IMR-90 (cell line): ENCODE data around the gene NUP50. TPM values are rescaled to one million over a fixed set of nuclear protein-coding genes. Genes with fewer than 3 reads are reported as not detected.
A peak's percentile ranks its signal among the peaks of the same experiment; 100 is the strongest.

ENCODE experiments used
- ATAC-seq: fragments of 200-7000 bp; cut with Tn5 transposase; 2 replicates; pipeline ENCODE4 v1.9.1; 2020; ENCODE audit warnings: low read depth, mild to moderate bottlenecking, moderate library complexity
- BruUV-seq: library from RNA; stranded (reverse); fragments of 400-500 nt; replicated peaks from 2 replicates; lab custom pipeline; 2021; lab: Mats Ljungman, UMichigan
- CTCF ChIA-PET: fragments of 300-600 bp; formaldehyde crosslinking; extraction: SDS; loops from one replicate; lab custom pipeline; 2021; ENCODE audit warnings: antibody characterized with exemption; lab: Yijun Ruan, JAX
- POLR2A ChIA-PET: fragments of 300-600 bp; sonication (Branson Sonifier 250); formaldehyde crosslinking; loops from one replicate; lab custom pipeline; 2022; ENCODE audit warnings: antibody characterized with exemption; ENCODE audit not compliant: unreplicated experiment; lab: Charles Lee
- DNase-seq: peaks from one replicate; pipeline ENCODE4 v3.0.0; 2013
- H2AFZ ChIP-seq: replicated peaks from 2 replicates; pipeline ENCODE3; 2013; ENCODE audit warnings: low read length, mild to moderate bottlenecking; ENCODE audit not compliant: poor library complexity
- H2AK5ac ChIP-seq: 2 replicates; pipeline ENCODE4 v1.6.1; 2013; ENCODE audit warnings: low read depth, low read length, inconsistent platforms
- H2AK9ac ChIP-seq: replicated peaks from 2 replicates; pipeline ENCODE3; 2013; ENCODE audit warnings: mild to moderate bottlenecking, low read depth, low read length, moderate library complexity; ENCODE audit not compliant: poor library complexity
- H2BK120ac ChIP-seq: 2 replicates; pipeline ENCODE4 v1.6.1; 2013; ENCODE audit warnings: low read depth, low read length, inconsistent platforms
- H2BK15ac ChIP-seq: 3 replicates; pipeline ENCODE4 v1.6.1; 2013; ENCODE audit warnings: low read depth, low read length, inconsistent platforms
- H2BK20ac ChIP-seq: 2 replicates; pipeline ENCODE4 v1.6.1; 2013; ENCODE audit warnings: low read depth, mild to moderate bottlenecking, inconsistent platforms, low read length, moderate library complexity
- H2BK5ac ChIP-seq: 2 replicates; pipeline ENCODE4 v1.6.1; 2013; ENCODE audit warnings: mild to moderate bottlenecking, low read depth, low read length, inconsistent platforms; ENCODE audit not compliant: poor library complexity, severe bottlenecking
- H3K14ac ChIP-seq: replicated peaks from 2 replicates; pipeline ENCODE4 v1.6.1; 2013; ENCODE audit warnings: low read depth, low read length, inconsistent platforms
- H3K18ac ChIP-seq: 2 replicates; pipeline ENCODE4 v1.6.1; 2013; ENCODE audit warnings: low read depth, low read length, control low read depth
- H3K23ac ChIP-seq: 2 replicates; pipeline ENCODE4 v1.6.1; 2013; ENCODE audit warnings: low read depth, low read length, inconsistent platforms
- H3K27ac ChIP-seq: 2 replicates; pipeline ENCODE4 v1.5.1; 2013; ENCODE audit warnings: mild to moderate bottlenecking, control low read depth, low read length; ENCODE audit not compliant: insufficient read depth
- H3K27me3 ChIP-seq: 2 replicates; pipeline ENCODE4 v1.6.1; 2013; ENCODE audit warnings: low read length; ENCODE audit not compliant: control insufficient read depth, insufficient read depth
- H3K36me3 ChIP-seq: 2 replicates; pipeline ENCODE4 v1.6.1; 2013; ENCODE audit warnings: low read length, mixed read lengths; ENCODE audit not compliant: control insufficient read depth, insufficient read depth
- H3K4ac ChIP-seq: 2 replicates; pipeline ENCODE4 v1.6.1; 2013; ENCODE audit warnings: low read depth, low read length, inconsistent platforms
- H3K4me1 ChIP-seq: 2 replicates; pipeline ENCODE4 v1.6.1; 2013; ENCODE audit warnings: low read length, mixed read lengths; ENCODE audit not compliant: control insufficient read depth, insufficient read depth
- H3K4me2 ChIP-seq: 2 replicates; pipeline ENCODE4 v1.6.1; 2013; ENCODE audit warnings: low read depth, mild to moderate bottlenecking, control low read depth, low read length, moderate library complexity
- H3K4me3 ChIP-seq: 2 replicates; pipeline ENCODE4 v1.5.1; 2013; ENCODE audit warnings: low read depth, mild to moderate bottlenecking, control low read depth, low read length, moderate library complexity; ENCODE audit not compliant: insufficient read depth
- H3K56ac ChIP-seq: 2 replicates; pipeline ENCODE4 v1.6.1; 2013; ENCODE audit warnings: low read length, inconsistent platforms; ENCODE audit not compliant: insufficient read depth; ENCODE audit errors: extremely low read depth
- H3K79me1 ChIP-seq, 2 experiments: 2 replicates each; pipeline ENCODE4 v1.6.1; 2013; ENCODE audit warnings: low read length in 2 of 2, inconsistent platforms in 1 of 2, low read depth in 1 of 2
- H3K9ac ChIP-seq: 2 replicates; pipeline ENCODE4 v1.6.1; 2013; ENCODE audit warnings: low read depth, low read length, control low read depth
- H3K9me1 ChIP-seq: 2 replicates; pipeline ENCODE4 v1.6.1; 2013; ENCODE audit warnings: low read length, inconsistent platforms; ENCODE audit not compliant: insufficient read depth
- H3K9me3 ChIP-seq: 2 replicates; pipeline ENCODE4 v1.6.1; 2013; ENCODE audit warnings: low read length; ENCODE audit not compliant: control insufficient read depth, insufficient read depth
- H4K20me1 ChIP-seq: 2 replicates; pipeline ENCODE4 v1.6.1; 2013; ENCODE audit warnings: low read length, inconsistent platforms; ENCODE audit not compliant: insufficient read depth
- H4K5ac ChIP-seq: 2 replicates; pipeline ENCODE4 v1.6.1; 2013; ENCODE audit warnings: mild to moderate bottlenecking, low read depth, low read length, control low read depth
- H4K8ac ChIP-seq, 2 experiments: 2 replicates each; pipeline ENCODE4 v1.6.1; 2013; ENCODE audit warnings: low read depth in 2 of 2, low read length in 2 of 2, control low read depth in 1 of 2, inconsistent platforms in 1 of 2
- H4K91ac ChIP-seq: 2 replicates; pipeline ENCODE4 v1.6.1; 2013; ENCODE audit warnings: low read depth, low read length, inconsistent platforms; ENCODE audit not compliant: insufficient read depth
- BHLHE40 ChIP-seq: fragments of 150-350 bp; IDR thresholded peaks from 2 replicates; pipeline ENCODE4 v1.6.1; 2016; ENCODE audit warnings: mild to moderate bottlenecking, low read depth, low read length
- MAFK ChIP-seq: IDR thresholded peaks from 2 replicates; pipeline ENCODE4 v1.6.1; 2012; ENCODE audit warnings: low read depth, low read length, improper control_type of control experiment
- NFE2L2 ChIP-seq: fragments of 150-350 bp; IDR thresholded peaks from 2 replicates; pipeline ENCODE4 v1.6.1; 2016; ENCODE audit warnings: low read depth, mild to moderate bottlenecking, low read length
- POLR2A ChIP-seq: IDR thresholded peaks from 2 replicates; pipeline ENCODE4 v1.6.1; 2012; ENCODE audit warnings: mild to moderate bottlenecking, low read depth, low read length
- RCOR1 ChIP-seq: IDR thresholded peaks from 2 replicates; pipeline ENCODE4 v1.6.1; 2012; ENCODE audit warnings: mild to moderate bottlenecking, low read length, improper control_type of control experiment; ENCODE audit not compliant: insufficient replicate concordance
- RFX5 ChIP-seq: IDR thresholded peaks from 2 replicates; pipeline ENCODE4 v1.8.0; 2012; ENCODE audit warnings: low read depth, mild to moderate bottlenecking, low read length, moderate library complexity
- WGBS, 2 experiments: methylation state at CpG; one replicate each; pipeline versions ENCODE4 v1.1.5 to v1.1.7; 2013; ENCODE audit warnings: missing lambda C conversion rate in 2 of 2; ENCODE audit not compliant: insufficient read length in 1 of 2; ENCODE audit errors: extremely low coverage in 2 of 2; 5-methylcytosine and 5-hydroxymethylcytosine counted together
- dilution Hi-C: fragments of 300-500 bp; cut with HindIII; formaldehyde crosslinking; loops from one replicate; pipeline ENCODE4 v1.14.3; 2018; ENCODE audit warnings: low sequenced_read_pairs; ENCODE audit not compliant: unreplicated experiment
- in situ Hi-C: fragments of 300-500 bp; cut with MboI; formaldehyde crosslinking; loops from 3 replicates; pipeline ENCODE4 v1.14.3; 2019; ENCODE audit warnings: low sequenced_read_pairs, inconsistent platforms, mixed read lengths
- intact Hi-C: fragments of 100-400 bp; cut with micrococcal nuclease; formaldehyde crosslinking; loops from 2 replicates; pipeline ENCODE4 v1.10.0; 2022
- polyA plus RNA-seq, 3 experiments: library from polyadenylated mRNA; depleted of rRNA; stranded (reverse); fragments of >200 nt; gene quantifications; 2 replicates each; pipeline ENCODE4 v1.2.3, GENCODE V29; 2012; ENCODE audit warnings: low replicate concordance in 1 of 3
- total RNA-seq: library from RNA; depleted of rRNA; stranded (reverse); fragments of >200 nt; gene quantifications from 2 replicates; pipeline ENCODE4 v1.2.3, GENCODE V29; 2012
- TF ChIP-seq, protein P1 (sequence below): fragments of 150-350 bp; IDR thresholded peaks from 2 replicates; pipeline ENCODE4 v1.6.1; 2016; ENCODE audit warnings: low read depth, mild to moderate bottlenecking, low read length, moderate library complexity, borderline replicate concordance
- TF ChIP-seq, protein P2 (sequence below): fragments of 150-350 bp; IDR thresholded peaks from 2 replicates; pipeline ENCODE4 v1.6.1; 2017; ENCODE audit warnings: mild to moderate bottlenecking, antibody characterized with exemption, low read length, low read depth
- TF ChIP-seq, protein P3 (sequence below): conservative IDR thresholded peaks from 2 replicates; pipeline ENCODE4 v1.5.1; 2012; ENCODE audit warnings: mild to moderate bottlenecking, low read depth, low read length, improper control_type of control experiment

NUP50 gene
- total and polyA plus RNA-seq, 2 of the 4 experiments (the other 2 are of a cell fraction): 12.8 to 65.4 TPM

DNA sequence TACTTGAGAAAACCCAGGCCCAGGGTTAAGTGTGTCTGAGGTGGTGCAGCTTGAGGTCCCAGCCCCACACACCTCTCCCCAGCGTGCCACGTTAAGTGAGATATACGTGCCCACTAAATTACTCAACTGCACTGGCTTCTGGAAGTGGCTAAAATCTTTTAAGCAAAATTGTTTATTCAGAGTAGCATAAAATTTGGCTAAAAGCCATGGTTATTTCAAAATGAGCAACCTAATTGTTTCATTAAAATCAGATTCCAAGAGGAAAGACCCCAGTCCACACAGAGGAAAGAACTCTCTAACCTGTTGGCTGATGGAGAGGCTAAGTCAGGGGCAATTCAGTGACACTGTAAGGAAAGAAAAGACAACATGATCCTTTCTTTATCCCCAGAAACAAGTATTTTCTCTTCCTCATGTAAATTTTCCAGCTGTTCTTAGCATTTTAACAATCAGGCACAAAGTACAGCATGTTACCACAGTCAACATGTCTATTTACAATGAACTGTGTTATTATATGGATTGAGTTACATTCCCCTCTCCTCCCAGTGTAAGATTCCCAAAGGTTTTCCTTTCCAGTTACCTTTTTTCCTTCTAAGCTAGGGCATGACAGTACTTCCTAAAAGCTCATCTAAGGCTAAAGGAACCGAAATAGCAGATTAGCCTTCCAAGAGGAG lies 26.6 kb downstream of the NUP50 start:
- H4K8ac ChIP-seq: no peak overlapping the region
- H3K4me1 ChIP-seq: peaks cover 3% of the 10 kb centered on the region; the same call in 1 of the 2 replicates
- intact Hi-C loops (no loop called here), dilution Hi-C loops (no loop called here), in situ Hi-C loops (no loop called here)
- H3K9ac ChIP-seq: no peak overlapping the region
- H3K36me3 ChIP-seq: peaks cover 17% of the 10 kb centered on the region
- no peak overlapping the region for H3K27ac ChIP-seq
- H3K9me3 ChIP-seq: no peaks in the 10 kb centered on the region
- no peak overlapping the region for H2BK120ac ChIP-seq
- POLR2A ChIA-PET: no interaction called here
- H2AK5ac ChIP-seq: no peak overlapping the region; the same call in 1 of the 2 replicates
- H2BK5ac ChIP-seq: no peak overlapping the region
- no peak overlapping the region for H4K91ac ChIP-seq
- no CpG with 5 or more reads among the region's 4 CpGs for WGBS, 2 experiments
- no peaks in the 10 kb centered on the region for H3K27me3 ChIP-seq
- no peak overlapping the region for H3K4ac ChIP-seq
- H3K23ac ChIP-seq: no peak overlapping the region
- DNase-seq (no peak), ATAC-seq (peak; percentile 27; the same call in 1 of the 2 replicates)
- BruUV-seq: no TSS peak
- no peak overlapping the region for H2BK20ac ChIP-seq
- peaks cover 9% of the 10 kb centered on the region for H4K20me1 ChIP-seq
- no peak overlapping the region for H2AFZ ChIP-seq
- TF ChIP-seq, protein P1, sequence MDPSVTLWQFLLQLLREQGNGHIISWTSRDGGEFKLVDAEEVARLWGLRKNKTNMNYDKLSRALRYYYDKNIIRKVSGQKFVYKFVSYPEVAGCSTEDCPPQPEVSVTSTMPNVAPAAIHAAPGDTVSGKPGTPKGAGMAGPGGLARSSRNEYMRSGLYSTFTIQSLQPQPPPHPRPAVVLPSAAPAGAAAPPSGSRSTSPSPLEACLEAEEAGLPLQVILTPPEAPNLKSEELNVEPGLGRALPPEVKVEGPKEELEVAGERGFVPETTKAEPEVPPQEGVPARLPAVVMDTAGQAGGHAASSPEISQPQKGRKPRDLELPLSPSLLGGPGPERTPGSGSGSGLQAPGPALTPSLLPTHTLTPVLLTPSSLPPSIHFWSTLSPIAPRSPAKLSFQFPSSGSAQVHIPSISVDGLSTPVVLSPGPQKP: no peak
- no peak for TF ChIP-seq POLR2A
- TF ChIP-seq, protein P2, sequence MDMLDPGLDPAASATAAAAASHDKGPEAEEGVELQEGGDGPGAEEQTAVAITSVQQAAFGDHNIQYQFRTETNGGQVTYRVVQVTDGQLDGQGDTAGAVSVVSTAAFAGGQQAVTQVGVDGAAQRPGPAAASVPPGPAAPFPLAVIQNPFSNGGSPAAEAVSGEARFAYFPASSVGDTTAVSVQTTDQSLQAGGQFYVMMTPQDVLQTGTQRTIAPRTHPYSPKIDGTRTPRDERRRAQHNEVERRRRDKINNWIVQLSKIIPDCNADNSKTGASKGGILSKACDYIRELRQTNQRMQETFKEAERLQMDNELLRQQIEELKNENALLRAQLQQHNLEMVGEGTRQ: no peak
- no peak for TF ChIP-seq RFX5
- TF ChIP-seq NFE2L2: no peak
- TF ChIP-seq BHLHE40: no peak
- TF ChIP-seq, protein P3, sequence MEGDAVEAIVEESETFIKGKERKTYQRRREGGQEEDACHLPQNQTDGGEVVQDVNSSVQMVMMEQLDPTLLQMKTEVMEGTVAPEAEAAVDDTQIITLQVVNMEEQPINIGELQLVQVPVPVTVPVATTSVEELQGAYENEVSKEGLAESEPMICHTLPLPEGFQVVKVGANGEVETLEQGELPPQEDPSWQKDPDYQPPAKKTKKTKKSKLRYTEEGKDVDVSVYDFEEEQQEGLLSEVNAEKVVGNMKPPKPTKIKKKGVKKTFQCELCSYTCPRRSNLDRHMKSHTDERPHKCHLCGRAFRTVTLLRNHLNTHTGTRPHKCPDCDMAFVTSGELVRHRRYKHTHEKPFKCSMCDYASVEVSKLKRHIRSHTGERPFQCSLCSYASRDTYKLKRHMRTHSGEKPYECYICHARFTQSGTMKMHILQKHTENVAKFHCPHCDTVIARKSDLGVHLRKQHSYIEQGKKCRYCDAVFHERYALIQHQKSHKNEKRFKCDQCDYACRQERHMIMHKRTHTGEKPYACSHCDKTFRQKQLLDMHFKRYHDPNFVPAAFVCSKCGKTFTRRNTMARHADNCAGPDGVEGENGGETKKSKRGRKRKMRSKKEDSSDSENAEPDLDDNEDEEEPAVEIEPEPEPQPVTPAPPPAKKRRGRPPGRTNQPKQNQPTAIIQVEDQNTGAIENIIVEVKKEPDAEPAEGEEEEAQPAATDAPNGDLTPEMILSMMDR: no peak
- no peak for TF ChIP-seq RCOR1
- no peak for TF ChIP-seq MAFK
- CTCF ChIA-PET: no interaction called here
- H3K18ac ChIP-seq: no peak overlapping the region
- H2BK15ac ChIP-seq: no peak overlapping the region
- peaks cover 8 to 10% of the 10 kb centered on the region in 2 experiments for H3K79me1 ChIP-seq
- no peak overlapping the region for H3K4me2 ChIP-seq
- no peak overlapping the region for H3K4me3 ChIP-seq
- H3K9me1 ChIP-seq: no peaks in the 10 kb centered on the region
- no peak overlapping the region for H3K14ac ChIP-seq
- H2AK9ac ChIP-seq: no peak overlapping the region
- no peak overlapping the region for H4K5ac ChIP-seq
- H3K56ac ChIP-seq: no peak overlapping the region
